ENCODE data around the gene EMD.

EMD gene

DNA sequence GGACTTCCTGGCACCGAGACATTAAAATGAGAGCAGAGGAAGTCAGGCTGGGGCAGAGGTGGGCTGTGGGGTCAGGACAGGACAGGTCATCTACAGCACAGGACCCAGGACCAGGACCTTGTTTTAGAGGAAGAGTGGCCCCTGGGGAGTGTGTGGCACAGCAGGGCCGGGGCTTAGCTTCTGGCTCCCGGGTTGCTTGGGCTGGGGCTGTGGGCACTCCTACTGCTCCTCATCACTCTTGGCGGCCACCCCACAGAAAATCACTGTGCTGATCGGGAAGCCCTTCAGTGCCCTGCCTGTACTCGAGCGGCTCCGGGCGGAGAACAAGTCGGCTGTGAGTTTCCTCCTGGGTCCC is 41.3 kb downstream of the EMD start:
- no peak overlapping the region for H3K27ac ChIP-seq (ENCODE audit: low read depth, low read length)
- H3K4me1 ChIP-seq (ENCODE audit: control insufficient read depth, low read length), result no peaks in the 10 kb centered on the region
- TF ChIP-seq, protein P1, sequence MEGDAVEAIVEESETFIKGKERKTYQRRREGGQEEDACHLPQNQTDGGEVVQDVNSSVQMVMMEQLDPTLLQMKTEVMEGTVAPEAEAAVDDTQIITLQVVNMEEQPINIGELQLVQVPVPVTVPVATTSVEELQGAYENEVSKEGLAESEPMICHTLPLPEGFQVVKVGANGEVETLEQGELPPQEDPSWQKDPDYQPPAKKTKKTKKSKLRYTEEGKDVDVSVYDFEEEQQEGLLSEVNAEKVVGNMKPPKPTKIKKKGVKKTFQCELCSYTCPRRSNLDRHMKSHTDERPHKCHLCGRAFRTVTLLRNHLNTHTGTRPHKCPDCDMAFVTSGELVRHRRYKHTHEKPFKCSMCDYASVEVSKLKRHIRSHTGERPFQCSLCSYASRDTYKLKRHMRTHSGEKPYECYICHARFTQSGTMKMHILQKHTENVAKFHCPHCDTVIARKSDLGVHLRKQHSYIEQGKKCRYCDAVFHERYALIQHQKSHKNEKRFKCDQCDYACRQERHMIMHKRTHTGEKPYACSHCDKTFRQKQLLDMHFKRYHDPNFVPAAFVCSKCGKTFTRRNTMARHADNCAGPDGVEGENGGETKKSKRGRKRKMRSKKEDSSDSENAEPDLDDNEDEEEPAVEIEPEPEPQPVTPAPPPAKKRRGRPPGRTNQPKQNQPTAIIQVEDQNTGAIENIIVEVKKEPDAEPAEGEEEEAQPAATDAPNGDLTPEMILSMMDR (IDR thresholded peaks at IDR 0.05; ENCODE audit: low read depth, low read length, poor library complexity, severe bottlenecking), result no peak
- no peak for TF ChIP-seq EZH2phosphoT487 (IDR thresholded peaks at IDR 0.05; ENCODE audit: borderline replicate concordance, low read length)
- H3K4me3 ChIP-seq (ENCODE audit: low read length), result no peak overlapping the region
- H3K9me2 ChIP-seq (replicated peaks; ENCODE audit: control insufficient read depth, low read length), result no peaks in the 10 kb centered on the region
- H4K20me1 ChIP-seq (ENCODE audit: control insufficient read depth, insufficient read depth, low read depth, low read length), result no peaks in the 10 kb centered on the region
- H3K4me2 ChIP-seq (ENCODE audit: low read length), result no peak overlapping the region
- H3K27me3 ChIP-seq (ENCODE audit: control insufficient read depth, low read length), result no peaks in the 10 kb centered on the region
- H3K79me2 ChIP-seq (ENCODE audit: control insufficient read depth, low read length), result no peaks in the 10 kb centered on the region
- no peaks in the 10 kb centered on the region for H3F3A ChIP-seq (ENCODE audit: control insufficient read depth, insufficient read depth)
- H3K9me3 ChIP-seq (ENCODE audit: control insufficient read depth, insufficient read depth, low read length), result no peaks in the 10 kb centered on the region
- no peaks in the 10 kb centered on the region for H3K36me3 ChIP-seq (ENCODE audit: control insufficient read depth, low read length)

DNA sequence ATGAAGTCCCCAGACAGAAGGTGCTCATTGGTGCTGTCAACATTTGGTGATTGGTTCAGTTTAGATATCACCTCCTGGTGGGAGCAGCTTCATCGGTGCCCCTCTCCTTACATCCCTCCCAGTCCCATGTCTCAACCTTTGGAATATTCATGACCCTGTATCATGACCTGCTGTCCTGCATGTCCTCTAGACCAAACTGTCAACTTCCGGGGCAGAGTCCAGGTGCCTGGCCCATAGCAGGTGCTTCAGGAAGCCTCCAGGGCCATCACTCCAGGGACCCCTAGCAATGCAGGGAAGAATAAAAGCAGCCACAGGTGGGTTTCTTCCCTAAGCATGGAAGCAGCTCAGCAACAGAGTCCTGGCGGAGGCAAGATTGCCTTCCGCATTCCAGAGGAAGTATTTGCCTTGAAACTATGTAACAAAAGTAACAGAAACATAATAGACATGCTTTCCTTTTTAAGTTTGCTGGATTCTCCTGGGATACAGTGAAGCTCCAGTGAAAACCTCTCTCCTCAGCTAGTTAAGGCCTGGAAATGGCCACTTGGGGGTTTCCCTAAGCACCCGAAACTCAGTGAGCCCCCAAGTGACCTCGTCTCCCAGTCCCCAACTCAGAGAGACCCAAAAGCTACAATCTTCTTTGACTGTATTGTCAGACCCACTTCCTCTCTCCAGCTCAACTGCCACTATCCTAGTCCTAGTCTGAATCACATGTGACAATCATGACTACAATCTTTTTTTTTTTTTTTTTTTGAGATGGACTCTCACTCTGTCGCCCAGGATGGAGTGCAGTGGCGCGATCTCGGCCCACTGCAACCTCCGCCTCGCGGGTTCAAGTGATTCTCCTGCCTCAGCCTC is 48.0 kb downstream of the EMD start:
- H3K9me3 ChIP-seq (ENCODE audit: control insufficient read depth, insufficient read depth, low read length), result no peaks in the 10 kb centered on the region
- peaks cover 17% of the 10 kb centered on the region for H3K4me1 ChIP-seq (ENCODE audit: control insufficient read depth, low read length)
- H3K27ac ChIP-seq (ENCODE audit: low read depth, low read length), result no peak overlapping the region
- no peaks in the 10 kb centered on the region for H3K9me2 ChIP-seq (replicated peaks; ENCODE audit: control insufficient read depth, low read length)
- H3F3A ChIP-seq (ENCODE audit: control insufficient read depth, insufficient read depth), result no peaks in the 10 kb centered on the region
- peak overlapping the region; percentile 87 for H3K4me2 ChIP-seq (ENCODE audit: low read length)
- no peaks in the 10 kb centered on the region for H4K20me1 ChIP-seq (ENCODE audit: control insufficient read depth, insufficient read depth, low read depth, low read length)
- no peaks in the 10 kb centered on the region; the same call in 1 of the 2 replicates for H3K36me3 ChIP-seq (ENCODE audit: control insufficient read depth, low read length)
- H3K4me3 ChIP-seq (ENCODE audit: low read length), result peak overlapping the region; percentile 84
- TF ChIP-seq, protein P1 (IDR thresholded peaks at IDR 0.05; ENCODE audit: low read depth, low read length, poor library complexity, severe bottlenecking), result no peak
- no peak for TF ChIP-seq EZH2phosphoT487 (IDR thresholded peaks at IDR 0.05; ENCODE audit: borderline replicate concordance, low read length)
- no peaks in the 10 kb centered on the region for H3K27me3 ChIP-seq (ENCODE audit: control insufficient read depth, low read length)
- peaks cover 25% of the 10 kb centered on the region for H3K79me2 ChIP-seq (ENCODE audit: control insufficient read depth, low read length)

DNA sequence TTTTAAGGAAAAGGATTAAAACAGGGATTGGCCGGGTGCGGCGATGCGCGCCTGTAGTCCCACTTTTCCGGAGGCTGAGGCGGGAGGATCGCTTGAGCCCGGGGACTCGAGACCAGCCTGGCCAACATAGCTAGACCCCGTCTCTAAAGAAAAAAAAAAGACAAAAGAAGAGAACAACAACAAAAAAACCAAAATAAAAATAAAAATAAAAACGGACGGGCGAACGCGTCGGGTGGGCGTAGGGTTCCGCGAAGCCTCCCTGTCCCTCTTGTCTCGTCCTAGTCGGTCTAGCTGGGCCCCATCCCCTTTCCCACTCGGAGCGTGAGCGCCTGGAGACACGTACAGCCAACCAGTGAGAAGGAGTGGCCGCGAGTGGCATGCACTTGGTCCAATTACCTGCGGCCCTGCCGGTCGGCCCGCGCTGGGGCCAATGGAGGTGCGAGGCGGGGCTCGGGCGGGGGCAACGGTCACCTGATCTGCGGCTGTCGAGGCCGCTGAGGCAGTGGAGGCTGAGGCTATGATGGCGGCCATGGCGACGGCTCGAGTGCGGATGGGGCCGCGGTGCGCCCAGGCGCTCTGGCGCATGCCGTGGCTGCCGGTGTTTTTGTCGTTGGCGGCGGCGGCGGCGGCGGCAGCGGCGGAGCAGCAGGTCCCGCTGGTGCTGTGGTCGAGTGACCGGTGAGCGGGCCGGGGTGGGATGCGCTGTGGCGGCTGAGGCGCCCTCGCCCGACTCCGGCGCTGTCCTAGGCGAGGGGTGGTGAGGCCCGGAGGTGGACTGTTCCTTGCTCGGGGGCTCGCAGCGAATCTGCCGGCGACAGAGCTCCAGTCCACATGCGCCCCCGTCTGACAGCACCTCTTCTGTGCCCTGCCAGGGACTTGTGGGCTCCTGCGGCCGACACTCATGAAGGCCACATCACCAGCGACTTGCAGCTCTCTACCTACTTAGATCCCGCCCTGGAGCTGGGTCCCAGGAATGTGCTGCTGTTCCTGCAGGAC is 49.4 kb downstream of the EMD start, which contains the start of gene ATP6AP1:
ATP6AP1 (plus strand) TSS at position 502 of the 996 bp plus-strand sequence; CDS start at position 518, 16 bp downstream.
- H3K27ac ChIP-seq (ENCODE audit: low read depth, low read length), result no peak within 1 kb of the TSS; the same call in 1 of the 2 replicates
- H3K27me3 ChIP-seq (ENCODE audit: control insufficient read depth, low read length), result no peaks in the 10 kb centered on the region
- no peaks in the 10 kb centered on the region for H4K20me1 ChIP-seq (ENCODE audit: control insufficient read depth, insufficient read depth, low read depth, low read length)
- peak within 1 kb of the TSS; percentile 84 for H3K4me3 ChIP-seq (ENCODE audit: low read length)
- no peaks in the 10 kb centered on the region for H3F3A ChIP-seq (ENCODE audit: control insufficient read depth, insufficient read depth)
- TF ChIP-seq, protein P1 (IDR thresholded peaks at IDR 0.05; ENCODE audit: low read depth, low read length, poor library complexity, severe bottlenecking), result peak; percentile 38
- TF ChIP-seq EZH2phosphoT487 (IDR thresholded peaks at IDR 0.05; ENCODE audit: borderline replicate concordance, low read length), result no peak
- peak within 1 kb of the TSS; percentile 87 for H3K4me2 ChIP-seq (ENCODE audit: low read length)
- H3K79me2 ChIP-seq (ENCODE audit: control insufficient read depth, low read length), result peaks cover 25% of the 10 kb centered on the region
- H3K9me3 ChIP-seq (ENCODE audit: control insufficient read depth, insufficient read depth, low read length), result no peaks in the 10 kb centered on the region
- H3K36me3 ChIP-seq (ENCODE audit: control insufficient read depth, low read length), result no peaks in the 10 kb centered on the region; the same call in 1 of the 2 replicates
- no peaks in the 10 kb centered on the region for H3K9me2 ChIP-seq (replicated peaks; ENCODE audit: control insufficient read depth, low read length)
- H3K4me1 ChIP-seq (ENCODE audit: control insufficient read depth, low read length), result peaks cover 17% of the 10 kb centered on the region
